Endothelial cell of umbilical vein (primary cell): ENCODE measurements around the gene DPH6. TPM values are rescaled to one million over a fixed set of nuclear protein-coding genes. Genes with fewer than 3 reads are reported as not detected.
A peak's percentile ranks its signal among the peaks of the same experiment; 100 is the strongest.

Experiments used
- BruUV-seq: library from RNA; stranded (reverse); fragments of 400-500 nt; replicated peaks from 2 replicates; lab custom pipeline; 2021; lab: Mats Ljungman, UMichigan
- CTCF ChIA-PET: fragments of 300-600, 350-600 bp; sonication (Branson Sonifier 250); formaldehyde crosslinking; loops from one replicate; lab custom pipeline; 2021; ENCODE audit warnings: antibody characterized with exemption, inconsistent platforms; lab: Charles Lee
- POLR2A ChIA-PET: fragments of 300-600, 350-600 bp; sonication (Branson Sonifier 250); formaldehyde crosslinking; loops from one replicate; lab custom pipeline; 2021; ENCODE audit warnings: antibody characterized with exemption, inconsistent platforms; lab: Charles Lee
- DNase-seq: peaks from one replicate; pipeline ENCODE4 v3.0.0-alpha.2; 2011; ENCODE audit warnings: low read depth, low spot score
- FAIRE-seq: peaks from 2 replicates; lab custom pipeline; 2011; peaks lifted over from hg19 to GRCh38; lab: Jason Lieb, UNC
- H2AFZ ChIP-seq: 2 replicates; pipeline ENCODE4 v1.6.0; 2012; ENCODE audit warnings: low read depth, low read length, control low read depth, inconsistent platforms
- H3K27ac ChIP-seq: 2 replicates; pipeline ENCODE4 v1.5.1; 2011; ENCODE audit warnings: low read depth, mild to moderate bottlenecking, control low read depth, low read length, moderate library complexity; ENCODE audit not compliant: insufficient read depth
- H3K27me3 ChIP-seq, 2 experiments: 2 replicates each; pipeline versions ENCODE4 v1.6.0 to v1.6.1; 2011; ENCODE audit warnings: low read length in 2 of 2, mixed read lengths in 1 of 2; ENCODE audit not compliant: control insufficient read depth in 2 of 2, insufficient read depth in 2 of 2
- H3K36me3 ChIP-seq, 2 experiments: 2 replicates in 1 of 2; 3 replicates in 1 of 2; pipeline ENCODE4 v1.5.1; 2011; ENCODE audit warnings: low read length in 2 of 2, mild to moderate bottlenecking in 1 of 2, moderate library complexity in 1 of 2; ENCODE audit not compliant: control insufficient read depth in 2 of 2, insufficient read depth in 2 of 2; ENCODE audit errors: extremely low read depth in 1 of 2
- H3K4me1 ChIP-seq: 3 replicates; pipeline ENCODE4 v1.5.1; 2011; ENCODE audit warnings: mild to moderate bottlenecking, low read length; ENCODE audit not compliant: control insufficient read depth, insufficient read depth; ENCODE audit errors: extremely low read depth
- H3K4me2 ChIP-seq: 2 replicates; pipeline ENCODE4 v1.6.1; 2011; ENCODE audit warnings: low read length, control low read depth, mixed read lengths; ENCODE audit not compliant: insufficient read depth
- H3K4me3 ChIP-seq, 3 experiments: fragments of 200-600 bp in 1 of 3; sonication (generic), shearing (Covaris generic) in 1 of 3; replicated peaks in 1 of 3; 2 replicates each; pipeline ENCODE4 v1.5.1; 2011 to 2016; ENCODE audit warnings: control low read depth in 3 of 3, low read length in 3 of 3, mild to moderate bottlenecking in 2 of 3, inconsistent platforms in 1 of 3, low read depth in 1 of 3, moderate library complexity in 1 of 3; ENCODE audit not compliant: insufficient read depth in 1 of 3
- H3K79me2 ChIP-seq: 2 replicates; pipeline ENCODE4 v1.6.0; 2012; ENCODE audit warnings: low read length, inconsistent platforms; ENCODE audit not compliant: control insufficient read depth, insufficient read depth
- H3K9ac ChIP-seq: replicated peaks from 2 replicates; pipeline ENCODE3; 2011; ENCODE audit warnings: low read length, control low read depth; ENCODE audit not compliant: insufficient read depth; ENCODE audit errors: extremely low read depth
- H3K9me1 ChIP-seq: replicated peaks from 3 replicates; pipeline ENCODE4 v1.6.0; 2011; ENCODE audit warnings: mild to moderate bottlenecking, low read length; ENCODE audit not compliant: control insufficient read depth, insufficient read depth; ENCODE audit errors: extremely low read depth
- H3K9me3 ChIP-seq: replicated peaks from 2 replicates; pipeline ENCODE4 v1.5.1; 2012; ENCODE audit warnings: low read length, inconsistent platforms; ENCODE audit not compliant: control insufficient read depth, insufficient read depth
- H4K20me1 ChIP-seq: replicated peaks from 2 replicates; pipeline ENCODE3; 2011; ENCODE audit warnings: mild to moderate bottlenecking, low read length; ENCODE audit not compliant: control insufficient read depth, insufficient read depth; ENCODE audit errors: extremely low read depth
- FOS ChIP-seq: IDR thresholded peaks from 2 replicates; pipeline ENCODE4 v1.6.1; 2011; ENCODE audit warnings: mild to moderate bottlenecking, low read length, moderate library complexity, borderline replicate concordance; ENCODE audit not compliant: insufficient read depth
- JUN ChIP-seq: IDR thresholded peaks from 2 replicates; pipeline ENCODE4 v1.6.1; 2011; ENCODE audit warnings: borderline replicate concordance, low read depth; ENCODE audit not compliant: insufficient read length, insufficient read depth
- POLR2A ChIP-seq: IDR thresholded peaks from 2 replicates; pipeline ENCODE4 v1.6.1; 2012; ENCODE audit warnings: low read depth, mild to moderate bottlenecking, control low read depth, low read length
- dilution Hi-C: fragments of 300-500 bp; cut with MboI; formaldehyde crosslinking; loops from one replicate; pipeline ENCODE4 v1.15.0; 2019; ENCODE audit warnings: low sequenced_read_pairs; ENCODE audit not compliant: extremely low pct_ligation_motif_present
- intact Hi-C: fragments of 100-400 bp; cut with micrococcal nuclease; formaldehyde crosslinking; loops from one replicate; pipeline ENCODE4 v1.10.0; 2022
- polyA plus RNA-seq, 4 experiments: library from polyadenylated mRNA; depleted of rRNA in 3 of 4; stranded (reverse) in 3 of 4; unstranded in 1 of 4; fragments of >200 nt; gene quantifications; 2 replicates each; pipeline versions ENCODE4 v1.2.1 to v1.2.3, GENCODE V29; 2011 to 2012; ENCODE audit warnings: missing spikeins in 1 of 4
- total RNA-seq: library from RNA; stranded (reverse); gene quantifications from 2 replicates; pipeline ENCODE4 v1.2.3, GENCODE V29; 2021
- TF ChIP-seq, protein P1 (sequence below): IDR thresholded peaks from 2 replicates; pipeline ENCODE4 v1.6.1; 2011; ENCODE audit not compliant: insufficient read depth, insufficient read length
- TF ChIP-seq, protein P2 (sequence below), 2 donors: IDR thresholded peaks; 1 replicate in 1 of 2; 2 replicates in 1 of 2; pipeline ENCODE4 v1.5.1; 2011; ENCODE audit warnings: low read length in 2 of 2, mild to moderate bottlenecking in 2 of 2, moderate library complexity in 2 of 2, control low read depth in 1 of 2, inconsistent platforms in 1 of 2, low read depth in 1 of 2; ENCODE audit not compliant: insufficient read depth in 1 of 2; ENCODE audit errors: extremely low read depth in 1 of 2

Gene DPH6
- total and polyA plus RNA-seq, 2 donors (not counting 3 experiments of a cell fraction or from before 2014, with no cell fraction given), result 4.6 to 10.1 TPM

DNA sequence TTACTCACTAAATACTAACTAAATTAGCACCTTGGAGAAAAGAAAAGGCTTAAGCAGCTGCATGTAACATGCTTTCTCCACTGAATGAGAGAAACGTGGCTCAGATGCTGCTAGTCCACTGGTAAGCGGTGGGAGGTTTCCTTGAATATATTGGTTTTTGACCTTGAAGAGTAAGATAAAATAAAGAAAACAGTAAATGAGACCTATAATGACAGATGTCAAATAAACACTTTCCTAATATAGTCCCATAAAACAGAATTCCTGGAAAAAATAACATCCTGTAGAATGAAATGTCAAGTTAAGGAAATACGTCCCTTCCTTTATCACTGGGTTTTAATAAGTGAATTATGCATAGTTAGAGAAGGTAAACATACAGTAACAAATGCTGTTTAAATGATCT is 215.0 kb downstream of the DPH6 start:
- ChIA-PET POLR2A (no interaction called here), CTCF (interaction anchor here (1.4 kb wide), 1 partner anchor 114 kb away, joined by 7 read pairs; no protein-coding TSS in a partner anchor)
- H3K9me1 ChIP-seq, result no peaks in the 10 kb centered on the region
- intact Hi-C loops, result no loop called here
- H3K4me3 ChIP-seq, result no peak overlapping the region
- dilution Hi-C loops, result no loop called here
- peak overlapping the region; percentile 6 for H3K4me2 ChIP-seq
- H4K20me1 ChIP-seq, result no peaks in the 10 kb centered on the region
- no TSS peak for BruUV-seq
- peak; percentile 67 for DNase-seq
- H2AFZ ChIP-seq, result no peak overlapping the region
- H3K27me3 ChIP-seq, result no peaks in the 10 kb centered on the region
- H3K27ac ChIP-seq, result no peak overlapping the region
- H3K4me1 ChIP-seq, result peaks cover 11% of the 10 kb centered on the region
- no peak overlapping the region for H3K9ac ChIP-seq
- H3K79me2 ChIP-seq, result no peaks in the 10 kb centered on the region
- H3K9me3 ChIP-seq, result no peaks in the 10 kb centered on the region
- peak; percentile 54 for FAIRE-seq
- no peaks in the 10 kb centered on the region for H3K36me3 ChIP-seq
- TF ChIP-seq, protein P1, sequence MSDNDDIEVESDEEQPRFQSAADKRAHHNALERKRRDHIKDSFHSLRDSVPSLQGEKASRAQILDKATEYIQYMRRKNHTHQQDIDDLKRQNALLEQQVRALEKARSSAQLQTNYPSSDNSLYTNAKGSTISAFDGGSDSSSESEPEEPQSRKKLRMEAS, result no peak
- TF ChIP-seq JUN, result no peak
- no peak for TF ChIP-seq FOS
- TF ChIP-seq POLR2A, result no peak
- TF ChIP-seq, protein P2, sequence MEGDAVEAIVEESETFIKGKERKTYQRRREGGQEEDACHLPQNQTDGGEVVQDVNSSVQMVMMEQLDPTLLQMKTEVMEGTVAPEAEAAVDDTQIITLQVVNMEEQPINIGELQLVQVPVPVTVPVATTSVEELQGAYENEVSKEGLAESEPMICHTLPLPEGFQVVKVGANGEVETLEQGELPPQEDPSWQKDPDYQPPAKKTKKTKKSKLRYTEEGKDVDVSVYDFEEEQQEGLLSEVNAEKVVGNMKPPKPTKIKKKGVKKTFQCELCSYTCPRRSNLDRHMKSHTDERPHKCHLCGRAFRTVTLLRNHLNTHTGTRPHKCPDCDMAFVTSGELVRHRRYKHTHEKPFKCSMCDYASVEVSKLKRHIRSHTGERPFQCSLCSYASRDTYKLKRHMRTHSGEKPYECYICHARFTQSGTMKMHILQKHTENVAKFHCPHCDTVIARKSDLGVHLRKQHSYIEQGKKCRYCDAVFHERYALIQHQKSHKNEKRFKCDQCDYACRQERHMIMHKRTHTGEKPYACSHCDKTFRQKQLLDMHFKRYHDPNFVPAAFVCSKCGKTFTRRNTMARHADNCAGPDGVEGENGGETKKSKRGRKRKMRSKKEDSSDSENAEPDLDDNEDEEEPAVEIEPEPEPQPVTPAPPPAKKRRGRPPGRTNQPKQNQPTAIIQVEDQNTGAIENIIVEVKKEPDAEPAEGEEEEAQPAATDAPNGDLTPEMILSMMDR (IDR thresholded peaks at IDR 0.05; ENCODE audit: extremely low read depth in 1 of 2, insufficient read depth in 1 of 2, low read depth in 1 of 2, low read length in 2 of 2), result no peak
